KMS-11 (cell line): ENCODE results near the gene REV1.

ENCODE experiments used
- H2AFZ ChIP-seq: fragments of 200-600 bp; sonication (generic); 2 replicates; pipeline ENCODE4 v1.6.1; 2016; ENCODE audit warnings: antibody characterized with exemption, mixed run types, low read depth
- H3K27ac ChIP-seq: fragments of 200-600 bp; sonication (generic); 2 replicates; pipeline ENCODE4 v1.6.1; 2016; ENCODE audit warnings: mild to moderate bottlenecking, mixed run types
- H3K27me3 ChIP-seq: fragments of 200-600 bp; sonication (generic); 2 replicates; pipeline ENCODE4 v1.6.1; 2017; ENCODE audit warnings: mild to moderate bottlenecking, low read depth, mixed run types, moderate library complexity; ENCODE audit not compliant: insufficient read depth
- H3K36me3 ChIP-seq: fragments of 200-600 bp; sonication (generic); 2 replicates; pipeline ENCODE4 v1.6.1; 2017; ENCODE audit warnings: mild to moderate bottlenecking, mixed run types; ENCODE audit not compliant: insufficient read depth
- H3K4me1 ChIP-seq: fragments of 200-600 bp; sonication (generic); 2 replicates; pipeline ENCODE4 v1.6.1; 2016; ENCODE audit warnings: mild to moderate bottlenecking, low read depth, mixed run types; ENCODE audit not compliant: poor library complexity, severe bottlenecking
- H3K4me2 ChIP-seq: fragments of 200-600 bp; sonication (generic); 2 replicates; pipeline ENCODE4 v1.7.0; 2016; ENCODE audit warnings: mild to moderate bottlenecking, mixed run types
- H3K4me3 ChIP-seq: fragments of 200-600 bp; sonication (generic); IDR thresholded peaks from 2 replicates; pipeline ENCODE4 v1.6.1; 2017; ENCODE audit warnings: low read depth, low read length, mixed read lengths; ENCODE audit not compliant: insufficient read depth
- H3K79me2 ChIP-seq: fragments of 200-600 bp; sonication (generic); 2 replicates; pipeline ENCODE4 v1.6.1; 2016; ENCODE audit warnings: low read depth, mixed run types; ENCODE audit not compliant: insufficient read depth
- H3K9ac ChIP-seq: fragments of 200-600 bp; sonication (generic); 2 replicates; pipeline ENCODE4 v1.6.1; 2016; ENCODE audit warnings: mild to moderate bottlenecking, mixed run types
- H4K20me1 ChIP-seq: fragments of 200-600 bp; sonication (generic); 2 replicates; pipeline ENCODE4 v1.6.1; 2016; ENCODE audit warnings: mild to moderate bottlenecking, mixed run types; ENCODE audit not compliant: insufficient read depth
- TF ChIP-seq, protein P1 (sequence below): fragments of 200-600 bp; sonication (generic); conservative IDR thresholded peaks from 2 replicates; pipeline ENCODE4 v1.6.1; 2017; ENCODE audit warnings: low read depth, mild to moderate bottlenecking, antibody characterized with exemption, low read length, moderate library complexity, mixed read lengths

Gene REV1

GRCh38 chr2:99420031-99420430, 69.8 kb downstream of the REV1 start:
- Histone ChIP-seq H2AFZ (no peak overlapping the region), H4K20me1 (no peaks in the 10 kb centered on the region), H3K36me3 (peaks cover 3% of the 10 kb centered on the region; the same call in 1 of the 2 replicates), H3K4me2 (no peak overlapping the region), H3K9ac (no peak overlapping the region), H3K4me1 (no peaks in the 10 kb centered on the region), H3K27ac (no peak overlapping the region), H3K79me2 (no peaks in the 10 kb centered on the region), H3K4me3 (no peak overlapping the region), H3K27me3 (no peaks in the 10 kb centered on the region)
- TF ChIP-seq, protein P1, sequence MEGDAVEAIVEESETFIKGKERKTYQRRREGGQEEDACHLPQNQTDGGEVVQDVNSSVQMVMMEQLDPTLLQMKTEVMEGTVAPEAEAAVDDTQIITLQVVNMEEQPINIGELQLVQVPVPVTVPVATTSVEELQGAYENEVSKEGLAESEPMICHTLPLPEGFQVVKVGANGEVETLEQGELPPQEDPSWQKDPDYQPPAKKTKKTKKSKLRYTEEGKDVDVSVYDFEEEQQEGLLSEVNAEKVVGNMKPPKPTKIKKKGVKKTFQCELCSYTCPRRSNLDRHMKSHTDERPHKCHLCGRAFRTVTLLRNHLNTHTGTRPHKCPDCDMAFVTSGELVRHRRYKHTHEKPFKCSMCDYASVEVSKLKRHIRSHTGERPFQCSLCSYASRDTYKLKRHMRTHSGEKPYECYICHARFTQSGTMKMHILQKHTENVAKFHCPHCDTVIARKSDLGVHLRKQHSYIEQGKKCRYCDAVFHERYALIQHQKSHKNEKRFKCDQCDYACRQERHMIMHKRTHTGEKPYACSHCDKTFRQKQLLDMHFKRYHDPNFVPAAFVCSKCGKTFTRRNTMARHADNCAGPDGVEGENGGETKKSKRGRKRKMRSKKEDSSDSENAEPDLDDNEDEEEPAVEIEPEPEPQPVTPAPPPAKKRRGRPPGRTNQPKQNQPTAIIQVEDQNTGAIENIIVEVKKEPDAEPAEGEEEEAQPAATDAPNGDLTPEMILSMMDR, result no peak

DNA sequence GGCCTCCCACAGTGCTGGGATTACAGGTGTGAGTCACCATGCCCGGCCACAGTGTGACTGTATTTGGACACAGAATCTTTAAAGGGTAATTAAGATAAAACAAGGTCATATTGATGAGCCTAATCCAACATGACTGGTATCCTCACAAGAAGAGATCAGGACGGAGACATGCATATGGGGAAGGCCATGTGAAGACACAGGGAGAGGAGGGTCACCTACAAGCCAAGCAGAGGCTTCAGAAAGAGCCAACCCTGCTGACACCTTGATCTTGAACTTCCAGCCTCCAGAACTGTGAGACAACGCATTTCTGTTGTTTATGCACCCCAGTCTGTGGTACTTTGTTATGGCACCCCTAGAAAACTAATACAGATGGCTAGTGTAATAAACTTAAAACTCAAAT, 72.4 kb downstream of the REV1 start:
- Histone ChIP-seq H3K27me3 (no peaks in the 10 kb centered on the region), H3K4me1 (no peaks in the 10 kb centered on the region), H3K36me3 (peaks cover 3% of the 10 kb centered on the region; the same call in 1 of the 2 replicates), H4K20me1 (no peaks in the 10 kb centered on the region), H2AFZ (no peak overlapping the region), H3K4me2 (no peak overlapping the region), H3K79me2 (no peaks in the 10 kb centered on the region), H3K27ac (no peak overlapping the region), H3K9ac (no peak overlapping the region), H3K4me3 (no peak overlapping the region)
- TF ChIP-seq, protein P1, result no peak

DNA sequence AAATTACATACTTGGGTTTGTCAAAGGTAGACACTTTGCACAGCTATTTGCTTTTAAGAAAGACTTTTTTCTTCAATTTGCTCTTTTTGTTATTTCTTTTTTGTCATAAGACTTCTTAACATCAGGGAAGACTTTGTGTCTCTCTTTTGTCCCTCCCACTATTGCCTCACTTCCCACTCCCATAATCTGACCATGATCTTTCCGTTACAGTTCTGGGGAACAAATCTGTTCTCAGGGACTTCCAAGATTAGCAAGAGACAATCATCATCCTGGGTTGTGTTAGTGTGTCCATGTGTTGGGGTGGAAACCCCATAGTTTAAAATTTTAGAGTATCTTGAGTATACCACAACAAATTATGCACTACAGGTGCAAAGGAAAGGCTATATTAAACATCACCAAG, 75.3 kb downstream of the REV1 start:
- Histone ChIP-seq H4K20me1 (no peaks in the 10 kb centered on the region), H3K4me3 (no peak overlapping the region), H3K27me3 (no peaks in the 10 kb centered on the region), H3K4me1 (no peaks in the 10 kb centered on the region), H3K79me2 (no peaks in the 10 kb centered on the region), H3K9ac (no peak overlapping the region), H2AFZ (no peak overlapping the region), H3K36me3 (peaks cover 3% of the 10 kb centered on the region; the same call in 1 of the 2 replicates), H3K4me2 (no peak overlapping the region), H3K27ac (no peak overlapping the region)
- TF ChIP-seq, protein P1, result no peak

DNA sequence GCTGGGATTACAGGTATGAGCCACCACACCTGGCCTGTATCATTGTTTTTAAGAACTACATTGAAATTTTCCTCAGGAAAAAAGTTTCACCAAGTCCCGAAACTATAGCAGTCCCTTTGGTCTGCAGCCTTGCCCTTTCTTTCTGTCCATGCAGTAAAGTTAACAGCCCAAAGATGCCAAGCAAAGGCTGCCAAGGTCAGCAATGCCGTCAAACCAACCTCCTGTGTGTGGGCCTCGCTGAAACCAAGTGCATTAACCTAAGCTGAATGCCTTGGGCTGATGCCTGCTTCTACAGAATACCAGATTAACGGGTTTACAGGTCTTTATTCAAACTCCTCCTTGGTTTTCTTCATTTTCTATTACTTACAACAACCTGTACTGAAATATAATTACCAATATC, 79.5 kb downstream of the REV1 start:
- H3K4me3 ChIP-seq, result no peak overlapping the region
- H3K36me3 ChIP-seq, result no peaks in the 10 kb centered on the region
- no peak overlapping the region for H2AFZ ChIP-seq
- no peak overlapping the region for H3K4me2 ChIP-seq
- no peaks in the 10 kb centered on the region for H3K27me3 ChIP-seq
- H4K20me1 ChIP-seq, result no peaks in the 10 kb centered on the region
- peaks cover 5% of the 10 kb centered on the region for H3K4me1 ChIP-seq
- H3K9ac ChIP-seq, result no peak overlapping the region
- no peaks in the 10 kb centered on the region for H3K79me2 ChIP-seq
- TF ChIP-seq, protein P1, result no peak
- H3K27ac ChIP-seq, result no peak overlapping the region
